AG04450 (cell line): Measurements from ENCODE around the gene XRCC3. TPM values are rescaled to one million over a fixed set of nuclear protein-coding genes. Genes with fewer than 3 reads are reported as not detected.
"Not testable (repeated sequence)": the region's sequence is repeated elsewhere in the genome, so short reads cannot be mapped to it uniquely, and the experiment has no call there.

Experiments
- CTCF ChIA-PET: fragments of 300-600, 350-600 bp; formaldehyde crosslinking; extraction: SDS; loops from one replicate; lab custom pipeline; 2022; ENCODE audit warnings: antibody characterized with exemption, inconsistent platforms; lab: Charles Lee
- POLR2A ChIA-PET: fragments of 350-600 bp; formaldehyde crosslinking; extraction: SDS; loops from one replicate; lab custom pipeline; 2021; ENCODE audit warnings: antibody characterized with exemption, inconsistent platforms; lab: Yijun Ruan, JAX
- DNase-seq: peaks from one replicate; pipeline ENCODE4 v3.0.0-alpha.2; 2011; ENCODE audit warnings: low read depth, low spot score
- H3K27ac ChIP-seq: one replicate; pipeline ENCODE4 v1.5.1; 2012; ENCODE audit warnings: low read depth, low read length, control low read depth
- H3K27me3 ChIP-seq: one replicate; pipeline ENCODE4 v1.6.0; 2012; ENCODE audit warnings: low read length; ENCODE audit not compliant: control insufficient read depth, insufficient read depth
- H3K4me3 ChIP-seq: 2 replicates; pipeline ENCODE4 v1.5.1; 2011; ENCODE audit warnings: mild to moderate bottlenecking, low read depth, low read length, control low read depth
- H3K9me3 ChIP-seq: 2 replicates; pipeline ENCODE4 v1.5.1; 2012; ENCODE audit warnings: low read length; ENCODE audit not compliant: control insufficient read depth, insufficient read depth
- polyA plus RNA-seq: library from polyadenylated mRNA; depleted of rRNA; stranded (reverse); fragments of >200 nt; gene quantifications from 2 replicates; pipeline ENCODE4 v1.2.3, GENCODE V29; 2011
- TF ChIP-seq, protein P1 (sequence below): IDR thresholded peaks from 2 replicates; pipeline ENCODE4 v1.5.1; 2011; ENCODE audit warnings: low read depth, low read length, control low read depth, inconsistent platforms

XRCC3 gene
- polyA plus RNA-seq, 1 experiment = 4.8 TPM

DNA sequence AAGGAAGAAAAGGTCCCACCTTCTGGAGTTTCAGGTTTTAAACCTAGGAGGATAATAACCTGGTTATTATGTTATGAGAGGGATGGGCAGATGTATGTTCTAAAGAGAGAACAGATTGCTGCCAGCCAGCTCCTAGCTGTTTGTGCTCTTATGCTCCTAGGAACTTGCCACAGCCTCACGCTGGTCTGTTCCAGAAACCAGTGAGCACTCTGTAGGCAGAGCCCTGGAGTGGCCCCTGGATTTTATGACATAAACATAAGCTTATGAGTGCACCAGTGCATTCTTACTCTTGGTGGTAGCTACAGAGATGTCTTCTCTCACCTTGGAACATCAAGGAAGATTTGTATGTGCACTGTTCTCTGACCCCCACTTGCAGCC, 58.5 kb downstream of the XRCC3 start:
- Histone ChIP-seq H3K4me3 (no peak overlapping the region), H3K9me3 (no peaks in the 10 kb centered on the region), H3K27ac (peak overlapping the region; percentile 21), H3K27me3 (no peaks in the 10 kb centered on the region)
- CTCF ChIA-PET = interaction anchor here (1.0 kb wide), 1 partner anchor 24 kb away, joined by 3 read pairs; no protein-coding TSS in a partner anchor
- POLR2A ChIA-PET = no interaction called here
- TF ChIP-seq, protein P1, sequence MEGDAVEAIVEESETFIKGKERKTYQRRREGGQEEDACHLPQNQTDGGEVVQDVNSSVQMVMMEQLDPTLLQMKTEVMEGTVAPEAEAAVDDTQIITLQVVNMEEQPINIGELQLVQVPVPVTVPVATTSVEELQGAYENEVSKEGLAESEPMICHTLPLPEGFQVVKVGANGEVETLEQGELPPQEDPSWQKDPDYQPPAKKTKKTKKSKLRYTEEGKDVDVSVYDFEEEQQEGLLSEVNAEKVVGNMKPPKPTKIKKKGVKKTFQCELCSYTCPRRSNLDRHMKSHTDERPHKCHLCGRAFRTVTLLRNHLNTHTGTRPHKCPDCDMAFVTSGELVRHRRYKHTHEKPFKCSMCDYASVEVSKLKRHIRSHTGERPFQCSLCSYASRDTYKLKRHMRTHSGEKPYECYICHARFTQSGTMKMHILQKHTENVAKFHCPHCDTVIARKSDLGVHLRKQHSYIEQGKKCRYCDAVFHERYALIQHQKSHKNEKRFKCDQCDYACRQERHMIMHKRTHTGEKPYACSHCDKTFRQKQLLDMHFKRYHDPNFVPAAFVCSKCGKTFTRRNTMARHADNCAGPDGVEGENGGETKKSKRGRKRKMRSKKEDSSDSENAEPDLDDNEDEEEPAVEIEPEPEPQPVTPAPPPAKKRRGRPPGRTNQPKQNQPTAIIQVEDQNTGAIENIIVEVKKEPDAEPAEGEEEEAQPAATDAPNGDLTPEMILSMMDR = no peak
- DNase-seq = no peak

DNA sequence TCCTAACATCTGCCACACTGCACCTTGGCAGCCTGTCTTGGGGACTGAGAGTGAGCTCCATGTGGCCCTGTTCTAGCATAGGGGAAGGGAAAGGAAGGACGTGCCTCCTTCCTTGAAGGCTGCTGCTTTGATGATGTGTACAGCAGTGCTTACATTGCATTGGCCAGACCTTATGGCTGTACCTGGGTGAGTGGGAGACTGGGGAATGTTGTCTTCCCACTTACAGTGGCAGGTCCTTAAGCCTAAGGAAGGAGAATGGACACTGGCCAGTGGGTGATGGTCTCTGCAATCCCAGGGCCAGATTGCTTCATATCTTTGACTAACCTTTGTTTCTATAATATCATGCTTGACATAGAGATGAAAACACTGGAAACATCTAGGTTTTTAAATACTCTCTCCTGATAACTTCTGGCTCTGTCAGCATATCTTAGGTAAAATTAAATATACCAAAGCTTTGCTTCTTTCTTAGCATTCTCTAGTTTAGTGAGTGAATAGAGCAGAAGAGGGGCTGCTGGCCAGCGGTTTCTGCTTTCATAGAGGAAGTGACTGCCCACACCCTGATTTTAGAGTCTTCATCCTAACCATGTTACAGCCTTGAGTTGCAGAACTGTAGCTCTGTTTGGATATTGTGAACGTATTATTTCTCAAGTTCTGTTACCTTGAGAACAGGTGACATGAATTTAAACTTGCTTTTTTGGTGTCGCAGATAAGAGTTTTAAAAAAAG, 59.1 kb downstream of the XRCC3 start:
- CTCF ChIA-PET = interaction anchor here (1.0 kb wide), 1 partner anchor 24 kb away, joined by 3 read pairs; no protein-coding TSS in a partner anchor
- Histone ChIP-seq H3K4me3 (no peak overlapping the region), H3K9me3 (no peaks in the 10 kb centered on the region), H3K27me3 (no peaks in the 10 kb centered on the region), H3K27ac (peak overlapping the region; percentile 70)
- no peak for DNase-seq
- TF ChIP-seq, protein P1 = no peak
- POLR2A ChIA-PET = no interaction called here

DNA sequence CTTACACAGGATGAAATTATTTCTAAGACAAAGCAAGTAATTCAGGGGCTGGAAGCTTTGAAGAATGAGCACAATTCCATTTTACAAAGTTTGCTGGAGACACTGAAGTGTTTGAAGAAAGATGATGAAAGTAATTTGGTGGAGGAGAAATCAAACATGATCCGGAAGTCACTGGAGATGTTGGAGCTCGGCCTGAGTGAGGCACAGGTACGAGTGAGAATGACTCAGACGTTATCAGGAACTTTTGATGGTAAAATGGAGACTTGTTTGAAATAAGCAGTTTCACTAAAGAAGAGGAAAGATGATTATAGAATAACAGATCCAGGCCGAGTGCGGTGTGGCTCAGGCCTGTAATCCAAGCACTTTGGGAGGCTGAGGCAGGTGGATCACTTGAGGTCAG, 60.6 kb downstream of the XRCC3 start:
- POLR2A ChIA-PET = no interaction called here
- H3K9me3 ChIP-seq = no peaks in the 10 kb centered on the region
- no peak for DNase-seq
- H3K27ac ChIP-seq = no peak overlapping the region
- no peaks in the 10 kb centered on the region for H3K27me3 ChIP-seq
- CTCF ChIA-PET = no interaction called here
- TF ChIP-seq, protein P1 = no peak
- no peak overlapping the region for H3K4me3 ChIP-seq

DNA sequence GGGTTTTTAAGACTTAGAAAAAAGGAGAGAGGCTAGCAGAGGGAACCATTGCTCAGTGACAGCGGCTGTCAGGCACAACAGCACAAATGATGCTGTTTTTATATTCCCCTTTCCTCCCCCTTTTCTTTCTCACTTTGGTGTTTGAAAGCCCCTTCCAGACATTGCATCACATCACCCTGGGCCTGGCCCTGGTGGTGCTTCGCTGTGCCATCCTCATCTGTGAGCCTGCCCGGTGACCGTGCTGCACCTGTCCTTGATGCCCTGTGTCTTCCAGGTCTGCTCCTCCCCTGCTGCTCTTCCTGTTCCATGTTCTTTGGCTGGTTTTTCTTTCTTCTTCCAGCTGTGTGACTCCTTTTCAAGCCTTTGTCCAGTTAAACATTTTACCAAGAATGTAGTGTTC, 61.4 kb downstream of the XRCC3 start:
- H3K27ac ChIP-seq = peak overlapping the region; percentile 31
- H3K9me3 ChIP-seq = no peaks in the 10 kb centered on the region
- TF ChIP-seq, protein P1 = no peak
- H3K27me3 ChIP-seq = no peaks in the 10 kb centered on the region
- no peak overlapping the region for H3K4me3 ChIP-seq
- DNase-seq = no peak
- POLR2A ChIA-PET = interaction anchor here (0.8 kb wide), 1 partner anchor 10 kb away, joined by 3 read pairs; no protein-coding TSS in a partner anchor
- CTCF ChIA-PET = no interaction called here

DNA sequence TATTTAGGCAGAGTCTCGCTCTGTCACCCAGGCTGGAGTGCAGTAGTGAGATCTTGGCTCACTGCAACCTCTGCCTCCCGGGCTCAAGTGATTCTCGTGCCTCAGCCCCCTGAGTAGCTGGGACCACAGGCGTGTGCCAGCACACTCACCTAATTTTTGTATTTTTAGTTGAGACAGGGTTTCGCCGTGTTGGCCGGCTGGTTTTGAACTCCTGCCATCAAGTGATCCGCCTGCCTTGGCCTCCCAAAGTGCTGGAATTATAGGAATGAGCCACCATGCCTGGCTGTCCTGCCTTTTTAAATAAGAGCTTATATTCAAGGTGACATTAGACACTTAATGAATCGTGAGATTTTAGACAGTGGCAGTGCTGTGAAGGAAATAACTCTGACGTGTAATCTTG, 61.9 kb downstream of the XRCC3 start:
- CTCF ChIA-PET = not testable (repeated sequence)

More for the DNA sequence above, 61.9 kb downstream of the XRCC3 start:
- H3K9me3 ChIP-seq, DNase-seq, H3K27me3 ChIP-seq, H3K4me3 ChIP-seq: not testable (repeated sequence)
- H3K27ac ChIP-seq = peak overlapping the region; percentile 31
- POLR2A ChIA-PET = interaction anchor here (0.8 kb wide), 1 partner anchor 11 kb away, joined by 3 read pairs; no protein-coding TSS in a partner anchor
